SIG-M5 (cell line): Measurements from ENCODE around the gene TCTN1.
"Not testable (repeated sequence)": the region's sequence is repeated elsewhere in the genome, so short reads cannot be mapped to it uniquely, and the experiment has no call there.

ENCODE experiments used
- DNase-seq: peaks from one replicate; lab custom pipeline; 2025; lab: John Stamatoyannopoulos, UW

Gene TCTN1

GRCh38 chr12:110585231-110585799, 28.6 kb upstream of the TCTN1 start:
- no peak for DNase-seq

- DNase-seq = not testable (repeated sequence)
Observed at GRCh38 chr12:110587102-110587501, 26.8 kb upstream of the TCTN1 start.

GRCh38 chr12:110590059-110590458, 23.9 kb upstream of the TCTN1 start:
- DNase-seq = no peak

GRCh38 chr12:110590806-110591326, 23.1 kb upstream of the TCTN1 start:
- DNase-seq = peak; percentile 93

- no peak for DNase-seq
Observed at GRCh38 chr12:110591451-110592051, 22.4 kb upstream of the TCTN1 start.

- DNase-seq = no peak
Observed at GRCh38 chr12:110592078-110592477, 21.9 kb upstream of the TCTN1 start.

- DNase-seq = not testable (repeated sequence)
Observed at GRCh38 chr12:110592919-110593318, 21.0 kb upstream of the TCTN1 start.

GRCh38 chr12:110597885-110598284, 16.0 kb upstream of the TCTN1 start:
- DNase-seq = no peak

- DNase-seq = no peak
Observed at GRCh38 chr12:110599334-110599733, 14.6 kb upstream of the TCTN1 start.

- DNase-seq = no peak
Observed at GRCh38 chr12:110600254-110600653, 13.7 kb upstream of the TCTN1 start.

- DNase-seq = not testable (repeated sequence)
Observed at GRCh38 chr12:110602085-110602814, 11.7 kb upstream of the TCTN1 start.

GRCh38 chr12:110606253-110606611, 7.7 kb upstream of the TCTN1 start:
- DNase-seq = no peak

GRCh38 chr12:110613071-110613770, 708 bp upstream of the TCTN1 start:
- no peak for DNase-seq

- DNase-seq = no peak
Observed at GRCh38 chr12:110615171-110615570, 1.2 kb downstream of the TCTN1 start.

- no peak for DNase-seq
Observed at GRCh38 chr12:110616471-110617115, 2.7 kb downstream of the TCTN1 start.

GRCh38 chr12:110619534-110619953, 5.6 kb downstream of the TCTN1 start:
- DNase-seq = no peak

GRCh38 chr12:110622582-110622981, 8.7 kb downstream of the TCTN1 start:
- no peak for DNase-seq

- no peak for DNase-seq
Observed at GRCh38 chr12:110627500-110628195, 13.7 kb downstream of the TCTN1 start.

GRCh38 chr12:110635055-110635454, 21.1 kb downstream of the TCTN1 start:
- DNase-seq = no peak

GRCh38 chr12:110636516-110636915, 22.6 kb downstream of the TCTN1 start:
- DNase-seq = no peak

GRCh38 chr12:110637869-110638441, 24.0 kb downstream of the TCTN1 start:
- no peak for DNase-seq
